ENCODE results near the gene DVL1. TPM values are rescaled to one million over a fixed set of nuclear protein-coding genes. Genes with fewer than 3 reads are reported as not detected.

DVL1 gene
- total RNA-seq, 5 donors from 2014 or later (not counting 1 experiment from before 2014, with no cell fraction given): 43.6 to 70.4 (median 64.9) TPM

DNA sequence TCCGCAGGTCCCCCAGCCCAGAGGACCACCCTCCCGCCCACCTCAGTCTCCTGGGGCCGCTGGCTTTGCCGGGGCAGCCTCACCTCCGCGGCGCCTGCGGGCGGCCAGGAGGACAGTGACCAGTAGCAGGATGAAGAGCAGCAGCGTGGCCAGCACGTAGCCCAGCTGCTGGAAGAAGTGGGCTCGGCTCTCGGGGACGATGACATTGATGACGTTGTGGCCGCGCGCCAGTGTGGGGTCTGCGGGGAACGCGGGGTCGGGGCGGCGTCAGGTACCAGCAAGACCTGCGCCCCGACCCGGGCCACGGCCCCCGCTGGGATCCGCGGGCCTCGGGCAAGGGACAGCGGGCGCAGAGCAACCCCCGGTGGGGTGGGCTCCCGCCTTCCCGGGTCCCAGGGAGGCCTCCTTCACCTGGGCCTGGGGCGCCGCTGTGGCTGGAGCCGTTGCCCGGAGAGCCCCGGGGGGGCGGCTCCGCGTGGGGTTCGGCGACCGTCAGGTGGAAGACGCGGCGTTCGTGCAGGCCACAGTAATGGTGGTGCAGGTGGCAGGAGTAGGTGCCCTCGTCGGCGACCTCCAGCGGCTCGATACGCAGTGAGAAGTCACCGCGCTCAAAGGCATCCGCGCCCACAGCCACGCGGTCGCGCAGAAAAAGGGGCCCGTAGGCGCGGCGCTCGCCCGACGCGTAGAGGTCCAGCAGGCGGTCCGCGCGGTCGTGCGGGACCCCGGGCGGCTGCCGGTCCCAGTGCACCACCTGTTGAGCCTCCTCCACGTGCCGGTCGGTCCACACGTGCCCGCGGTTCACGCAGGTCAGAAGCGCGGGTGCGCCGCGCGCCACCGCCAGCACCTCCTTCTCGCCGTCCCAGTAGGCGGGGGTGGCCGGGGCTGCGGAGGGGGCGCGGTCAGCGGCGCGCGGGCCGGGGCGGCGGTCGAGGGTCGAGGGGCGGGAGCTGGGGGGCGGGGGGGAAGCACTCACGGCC is 5.3 kb upstream of the DVL1 start:
- H3K27me3 ChIP-seq (replicated peaks in 1 of 2; ENCODE audit: control insufficient read depth in 2 of 2, extremely low read depth in 1 of 2, insufficient read depth in 2 of 2, low read length in 1 of 2): peaks cover 0 to 71% of the 10 kb centered on the region in 2 experiments
- POLR2A ChIA-PET: no interaction called here
- peak in 3 of 35 experiments; percentile 35 to 55 (median 44) for DNase-seq

DNA sequence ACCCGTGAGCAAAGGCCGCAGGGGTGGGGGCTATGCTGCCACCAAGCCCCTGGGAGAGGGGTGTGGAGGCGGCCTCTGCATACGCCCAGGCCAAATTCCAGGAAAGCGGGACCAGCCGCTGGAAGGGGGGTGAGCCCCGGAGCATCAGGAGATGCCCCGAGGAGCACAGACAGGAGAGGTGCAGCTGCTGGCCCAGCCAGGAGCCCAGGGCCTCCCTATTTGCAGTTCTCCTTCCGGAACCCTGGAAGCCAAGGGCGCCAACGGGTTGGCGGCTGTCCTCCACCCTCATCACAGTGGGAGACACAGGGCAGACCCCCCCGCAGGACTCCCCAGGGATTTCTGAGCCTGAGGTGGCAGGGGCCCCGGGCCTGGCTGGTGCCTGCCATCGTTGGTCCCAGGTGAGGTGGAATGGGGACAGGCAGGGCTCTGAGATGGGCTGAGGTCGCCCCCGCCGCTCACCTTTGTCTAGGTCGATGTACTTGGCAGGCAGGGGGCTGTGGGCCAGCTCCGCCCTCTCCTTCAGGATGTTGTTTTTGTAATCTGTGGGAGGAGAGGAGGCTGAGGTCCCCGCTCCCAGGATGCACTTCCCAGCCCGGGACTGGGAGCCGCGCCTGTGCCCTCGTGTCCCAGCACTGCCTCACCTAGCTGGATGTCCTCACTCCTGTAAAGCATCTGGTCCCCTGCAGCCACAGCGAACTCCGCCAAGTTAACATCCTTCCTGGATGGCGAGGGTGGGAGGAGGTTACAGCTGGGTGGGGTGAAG is 4.4 kb upstream of the DVL1 start:
- 30% methylated on average over 21 of the region's 28 CpGs for WGBS (ENCODE audit: insufficient coverage)
- H3K9me3 Mint-ChIP-seq: no peaks in the 10 kb centered on the region
- H3K27me3 ChIP-seq (replicated peaks in 1 of 2; ENCODE audit: control insufficient read depth in 2 of 2, extremely low read depth in 1 of 2, insufficient read depth in 2 of 2, low read length in 1 of 2): peaks cover 0 to 61% of the 10 kb centered on the region in 2 experiments
- H3K4me3 ChIP-seq (ENCODE audit: control insufficient read depth in 1 of 2, extremely low read depth in 1 of 2, low read length in 1 of 2): no peak overlapping the region
- peak overlapping the region in 1 of 3 donors; percentile 51 for H3K4me3 Mint-ChIP-seq
- ATAC-seq (replicated peaks in 1 of 4) (no peak), DNase-seq (no peak)
- H3K36me3 ChIP-seq (ENCODE audit: control insufficient read depth in 2 of 2, extremely low read depth in 1 of 2, insufficient read depth in 1 of 2, low read length in 1 of 2): no peaks in the 10 kb centered on the region
- POLR2A ChIA-PET: no interaction called here
- H3K4me1 ChIP-seq (ENCODE audit: control insufficient read depth in 1 of 2, extremely low read depth in 1 of 2, insufficient read depth in 2 of 2, low read length in 2 of 2): peaks cover 5 to 47% of the 10 kb centered on the region in 2 experiments
- H3K27ac Mint-ChIP-seq: no peak overlapping the region
- H3K36me3 Mint-ChIP-seq: no peaks in the 10 kb centered on the region
- peaks cover 7 to 28% of the 10 kb centered on the region in 2 donors for H3K27me3 Mint-ChIP-seq
- H3K27ac ChIP-seq (ENCODE audit: low read length): no peak overlapping the region
- CTCF ChIA-PET: no interaction called here
- H3K4me1 Mint-ChIP-seq: peaks cover 11 to 22% (median 12%) of the 10 kb centered on the region in 3 donors
- no peaks in the 10 kb centered on the region for H3K9me3 ChIP-seq

More for the DNA sequence above, 5.3 kb upstream of the DVL1 start:
- Mint-ChIP-seq H3K4me3 (peak overlapping the region; percentile 31 to 51 (median 34)), H3K27ac (no peak overlapping the region), H3K27me3 (peaks cover 7 to 31% of the 10 kb centered on the region in 2 donors), H3K9me3 (no peaks in the 10 kb centered on the region), H3K4me1 (peaks cover 17 to 30% (median 20%) of the 10 kb centered on the region in 3 donors), H3K36me3 (no peaks in the 10 kb centered on the region)
- CTCF ChIA-PET: no interaction called here
- Histone ChIP-seq H3K36me3 (ENCODE audit: control insufficient read depth in 2 of 2, extremely low read depth in 1 of 2, insufficient read depth in 1 of 2, low read length in 1 of 2) (no peaks in the 10 kb centered on the region), H3K4me3 (ENCODE audit: control insufficient read depth in 1 of 2, extremely low read depth in 1 of 2, low read length in 1 of 2) (peak overlapping the region in 1 of 2 donors; percentile 21), H3K27ac (ENCODE audit: low read length) (no peak overlapping the region), H3K4me1 (ENCODE audit: control insufficient read depth in 1 of 2, extremely low read depth in 1 of 2, insufficient read depth in 2 of 2, low read length in 2 of 2) (peaks cover 11 to 56% of the 10 kb centered on the region in 2 experiments), H3K9me3 (no peaks in the 10 kb centered on the region)
- WGBS (ENCODE audit: insufficient coverage): 14% methylated on average over 85 of the region's 116 CpGs
- ATAC-seq (replicated peaks in 1 of 4): peak; percentile 19 to 38 (median 30)

DNA sequence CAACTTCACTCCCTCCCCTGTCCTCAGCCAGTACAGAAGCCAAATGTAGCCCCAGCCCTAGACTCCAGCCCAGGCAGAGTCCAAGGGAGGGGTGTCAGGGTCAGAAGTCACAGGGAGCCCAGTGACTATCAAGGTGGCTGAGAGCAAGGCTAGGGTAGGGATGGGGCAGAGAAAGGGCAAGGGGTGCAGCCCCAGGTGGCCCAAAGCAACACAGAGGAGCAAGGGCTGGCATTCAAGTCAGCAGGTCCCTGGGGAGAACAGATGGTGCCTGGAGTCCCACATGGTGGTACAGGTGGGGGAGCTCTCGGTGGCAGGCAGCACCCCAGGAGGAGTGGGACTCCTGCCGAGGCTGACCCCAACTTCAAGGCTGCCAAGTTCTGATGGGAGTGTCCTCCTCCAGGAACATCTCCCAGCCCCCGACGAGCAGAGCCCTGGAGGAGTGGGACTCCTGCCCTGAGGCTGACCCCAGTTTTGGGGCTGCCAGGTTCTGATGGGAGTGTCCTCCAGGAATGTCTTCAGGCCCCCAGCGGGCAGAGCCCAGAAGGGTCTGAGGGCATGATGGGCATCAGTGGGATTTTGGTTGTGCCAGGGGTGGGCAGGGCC is 3.7 kb upstream of the DVL1 start:
- Histone ChIP-seq H3K4me1 (ENCODE audit: control insufficient read depth in 1 of 2, extremely low read depth in 1 of 2, insufficient read depth in 2 of 2, low read length in 2 of 2) (peaks cover 4 to 46% of the 10 kb centered on the region in 2 experiments), H3K9me3 (no peaks in the 10 kb centered on the region), H3K27ac (ENCODE audit: low read length) (no peak overlapping the region), H3K36me3 (ENCODE audit: control insufficient read depth in 2 of 2, extremely low read depth in 1 of 2, insufficient read depth in 1 of 2, low read length in 1 of 2) (no peaks in the 10 kb centered on the region), H3K4me3 (ENCODE audit: control insufficient read depth in 1 of 2, extremely low read depth in 1 of 2, low read length in 1 of 2) (no peak overlapping the region), H3K27me3 (replicated peaks in 1 of 2; ENCODE audit: control insufficient read depth in 2 of 2, extremely low read depth in 1 of 2, insufficient read depth in 2 of 2, low read length in 1 of 2) (peaks cover 0 to 55% of the 10 kb centered on the region in 2 experiments)
- peak overlapping the region in 1 of 2 donors; percentile 52 for H3K27ac Mint-ChIP-seq
- peaks cover 7 to 27% of the 10 kb centered on the region in 2 donors for H3K27me3 Mint-ChIP-seq
- 70% methylated on average over 2 of the region's 5 CpGs for WGBS (ENCODE audit: insufficient coverage)
- DNase-seq (no peak), ATAC-seq (replicated peaks in 1 of 4) (no peak)
- H3K9me3 Mint-ChIP-seq: no peaks in the 10 kb centered on the region
- no peaks in the 10 kb centered on the region for H3K36me3 Mint-ChIP-seq
- peak overlapping the region; percentile 3 to 68 (median 52) for H3K4me3 Mint-ChIP-seq
- H3K4me1 Mint-ChIP-seq: peaks cover 14 to 25% (median 14%) of the 10 kb centered on the region in 3 donors
- ChIA-PET CTCF (no interaction called here), POLR2A (no interaction called here)

DNA sequence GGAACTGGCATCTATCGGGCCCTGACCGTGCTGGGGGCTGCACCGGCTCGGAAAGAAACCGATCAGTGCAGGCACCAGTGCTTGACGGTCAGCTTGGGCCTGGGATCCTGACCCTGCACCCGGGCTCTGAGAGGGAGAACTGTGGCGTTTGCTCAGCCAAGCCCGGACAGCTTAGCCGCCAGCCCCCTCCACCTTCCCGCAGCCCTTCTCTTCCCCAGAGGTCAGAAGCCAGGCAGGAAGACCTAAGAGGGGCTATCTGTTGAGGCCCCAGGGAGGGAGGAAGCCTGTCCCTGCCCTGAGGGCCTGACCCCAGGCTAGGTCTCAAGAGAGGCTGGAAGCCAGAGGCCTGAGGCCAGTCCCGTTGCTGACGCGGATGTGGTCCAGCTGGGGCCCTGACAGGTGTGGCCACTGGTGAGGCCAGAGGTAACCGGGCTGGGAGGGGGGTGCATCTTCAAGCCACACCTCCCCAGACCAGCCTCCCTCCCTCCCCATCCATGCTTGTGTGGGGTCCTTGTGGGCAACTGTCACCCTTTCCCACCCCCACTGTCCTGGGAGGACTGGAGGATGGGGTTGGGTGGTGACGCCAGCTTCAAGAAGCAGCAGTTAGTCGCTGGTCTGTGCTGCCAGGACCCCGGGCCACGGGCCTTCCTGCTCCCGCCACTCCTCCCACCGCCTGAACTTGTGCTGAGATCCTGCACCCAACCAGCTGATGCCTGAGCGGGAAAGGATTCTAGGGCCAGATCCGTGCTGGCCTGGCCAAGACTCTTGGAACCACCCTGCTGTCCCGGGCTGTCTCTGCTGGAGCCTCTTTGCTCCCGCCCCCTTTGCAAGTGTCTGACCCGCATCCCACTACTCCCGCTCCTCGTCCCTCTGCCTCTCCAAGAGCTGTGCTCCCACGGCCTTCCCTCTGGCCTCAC is 2.6 kb upstream of the DVL1 start:
- no peaks in the 10 kb centered on the region for H3K9me3 Mint-ChIP-seq
- no peaks in the 10 kb centered on the region for H3K36me3 ChIP-seq (ENCODE audit: control insufficient read depth in 2 of 2, extremely low read depth in 1 of 2, insufficient read depth in 1 of 2, low read length in 1 of 2)
- peaks cover 7 to 20% of the 10 kb centered on the region in 2 donors for H3K27me3 Mint-ChIP-seq
- H3K4me1 Mint-ChIP-seq: peaks cover 24 to 36% (median 25%) of the 10 kb centered on the region in 3 donors
- peaks cover 6 to 53% of the 10 kb centered on the region in 2 experiments for H3K4me1 ChIP-seq (ENCODE audit: control insufficient read depth in 1 of 2, extremely low read depth in 1 of 2, insufficient read depth in 2 of 2, low read length in 2 of 2)
- ATAC-seq (replicated peaks in 1 of 4): no peak
- H3K36me3 Mint-ChIP-seq: no peaks in the 10 kb centered on the region
- WGBS (ENCODE audit: insufficient coverage): 89% methylated on average over 20 of the region's 29 CpGs
- peak overlapping the region; percentile 44 to 52 for H3K27ac Mint-ChIP-seq
- DNase-seq: no peak
- ChIA-PET CTCF (interaction anchor here in 1 of 2 donors (0.6 kb wide), 1 partner anchor 213 kb away, joined by 3 read pairs; no protein-coding TSS in a partner anchor), POLR2A (no interaction called here)
- H3K4me3 Mint-ChIP-seq: peak overlapping the region; percentile 52 to 68 (median 62)
- H3K4me3 ChIP-seq (ENCODE audit: control insufficient read depth in 1 of 2, extremely low read depth in 1 of 2, low read length in 1 of 2): no peak overlapping the region
- no peak overlapping the region for H3K27ac ChIP-seq (ENCODE audit: low read length)
- peaks cover 0 to 43% of the 10 kb centered on the region in 2 experiments for H3K27me3 ChIP-seq (replicated peaks in 1 of 2; ENCODE audit: control insufficient read depth in 2 of 2, extremely low read depth in 1 of 2, insufficient read depth in 2 of 2, low read length in 1 of 2)
- H3K9me3 ChIP-seq: no peaks in the 10 kb centered on the region

DNA sequence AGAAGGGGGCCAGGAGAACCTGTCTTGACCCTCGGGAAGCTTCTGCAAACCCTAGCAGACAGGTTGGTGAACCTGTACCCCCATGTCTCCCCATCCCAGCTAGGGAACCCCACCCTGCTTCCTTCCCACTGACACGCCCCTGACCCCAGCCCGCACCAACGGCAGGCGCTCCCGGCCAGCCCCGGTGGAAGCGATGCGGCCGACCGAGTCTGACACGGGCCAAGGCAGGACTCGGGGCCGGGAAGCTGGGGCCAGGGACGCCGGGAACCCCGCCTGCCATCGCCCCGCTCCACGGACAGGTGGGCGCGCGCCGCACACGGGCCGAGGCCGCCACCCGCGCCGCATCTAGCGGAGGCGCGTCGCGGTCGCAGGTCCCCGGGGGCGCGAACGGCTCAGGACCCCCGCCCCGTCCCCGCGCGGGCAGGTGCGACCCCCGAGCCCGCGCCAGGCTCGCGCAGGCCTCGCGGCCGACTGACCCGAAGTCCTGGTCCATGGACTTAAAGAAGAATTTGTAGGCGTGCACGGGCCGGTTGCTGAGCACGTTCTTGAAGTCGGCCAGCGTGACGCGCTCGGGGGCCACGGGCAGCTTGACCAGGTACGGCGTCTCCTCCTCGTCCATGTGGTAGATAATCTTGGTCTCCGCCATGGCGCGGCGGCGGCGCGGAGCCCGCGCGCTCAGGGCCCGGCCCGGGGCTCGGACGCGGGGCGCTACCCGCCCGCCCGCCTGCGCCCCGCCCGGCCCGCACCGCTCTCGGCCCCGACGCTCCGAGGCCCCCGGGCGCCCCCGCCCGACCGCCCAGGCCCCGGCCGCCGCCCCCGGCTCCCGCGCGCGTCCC is 580 bp downstream of the DVL1 start:
- H3K27ac Mint-ChIP-seq: peak overlapping the region in 1 of 2 donors; percentile 28
- Histone ChIP-seq H3K4me3 (ENCODE audit: control insufficient read depth in 1 of 2, extremely low read depth in 1 of 2, low read length in 1 of 2) (peak overlapping the region; percentile 56 to 68), H3K36me3 (ENCODE audit: control insufficient read depth in 2 of 2, extremely low read depth in 1 of 2, insufficient read depth in 1 of 2, low read length in 1 of 2) (no peaks in the 10 kb centered on the region), H3K27me3 (replicated peaks in 1 of 2; ENCODE audit: control insufficient read depth in 2 of 2, extremely low read depth in 1 of 2, insufficient read depth in 2 of 2, low read length in 1 of 2) (peaks cover 0 to 24% of the 10 kb centered on the region in 2 experiments), H3K27ac (ENCODE audit: low read length) (no peak overlapping the region), H3K9me3 (no peaks in the 10 kb centered on the region), H3K4me1 (ENCODE audit: control insufficient read depth in 1 of 2, extremely low read depth in 1 of 2, insufficient read depth in 2 of 2, low read length in 2 of 2) (peaks cover 2 to 61% of the 10 kb centered on the region in 2 experiments)
- no peaks in the 10 kb centered on the region for H3K36me3 Mint-ChIP-seq
- ChIA-PET CTCF (interaction anchor here in 1 of 2 donors (1.0 to 1.3 kb wide), 2 partner anchors 22 to 27 kb away, joined by 3 to 4 read pairs; partner anchors contain the start of gene AURKAIP1), POLR2A (no interaction called here)
- DNase-seq (no peak), ATAC-seq (replicated peaks in 1 of 4) (peak; percentile 37 to 52 (median 41))
- peaks cover 26 to 37% (median 28%) of the 10 kb centered on the region in 3 donors for H3K4me1 Mint-ChIP-seq
- WGBS (ENCODE audit: insufficient coverage): under 1% methylated on average over 109 of the region's 109 CpGs
- no peaks in the 10 kb centered on the region for H3K9me3 Mint-ChIP-seq
- peak overlapping the region; percentile 66 to 76 (median 73) for H3K4me3 Mint-ChIP-seq
- H3K27me3 Mint-ChIP-seq: peaks cover 7 to 14% of the 10 kb centered on the region in 2 donors

All from T-cell (primary cell).